ENCODE measurements around the gene TMEM59L.

The TMEM59L gene

DNA sequence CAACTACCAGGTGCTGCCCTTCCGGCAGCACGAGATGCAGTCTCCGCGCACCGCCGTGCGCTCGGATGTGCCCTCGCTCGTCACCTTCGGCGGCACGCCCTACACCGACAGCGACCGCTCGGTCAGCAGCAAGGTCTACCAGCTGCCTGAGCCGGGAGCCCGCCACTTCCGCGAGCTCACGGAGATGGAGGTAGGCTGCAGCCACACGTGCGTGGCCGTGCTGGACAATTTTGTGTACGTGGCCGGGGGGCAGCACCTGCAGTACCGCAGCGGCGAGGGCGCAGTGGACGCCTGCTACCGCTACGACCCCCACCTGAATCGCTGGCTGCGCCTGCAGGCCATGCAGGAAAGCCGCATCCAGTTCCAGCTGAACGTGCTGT lies 55.6 kb downstream of the TMEM59L start:
- no peak overlapping the region for H3K4me3 ChIP-seq (ENCODE audit: low read length)
- no peak for DNase-seq (ENCODE audit: low read depth)
- no peak for TF ChIP-seq CTCF (conservative IDR thresholded peaks at IDR 0.05; ENCODE audit: low read depth, low read length)

DNA sequence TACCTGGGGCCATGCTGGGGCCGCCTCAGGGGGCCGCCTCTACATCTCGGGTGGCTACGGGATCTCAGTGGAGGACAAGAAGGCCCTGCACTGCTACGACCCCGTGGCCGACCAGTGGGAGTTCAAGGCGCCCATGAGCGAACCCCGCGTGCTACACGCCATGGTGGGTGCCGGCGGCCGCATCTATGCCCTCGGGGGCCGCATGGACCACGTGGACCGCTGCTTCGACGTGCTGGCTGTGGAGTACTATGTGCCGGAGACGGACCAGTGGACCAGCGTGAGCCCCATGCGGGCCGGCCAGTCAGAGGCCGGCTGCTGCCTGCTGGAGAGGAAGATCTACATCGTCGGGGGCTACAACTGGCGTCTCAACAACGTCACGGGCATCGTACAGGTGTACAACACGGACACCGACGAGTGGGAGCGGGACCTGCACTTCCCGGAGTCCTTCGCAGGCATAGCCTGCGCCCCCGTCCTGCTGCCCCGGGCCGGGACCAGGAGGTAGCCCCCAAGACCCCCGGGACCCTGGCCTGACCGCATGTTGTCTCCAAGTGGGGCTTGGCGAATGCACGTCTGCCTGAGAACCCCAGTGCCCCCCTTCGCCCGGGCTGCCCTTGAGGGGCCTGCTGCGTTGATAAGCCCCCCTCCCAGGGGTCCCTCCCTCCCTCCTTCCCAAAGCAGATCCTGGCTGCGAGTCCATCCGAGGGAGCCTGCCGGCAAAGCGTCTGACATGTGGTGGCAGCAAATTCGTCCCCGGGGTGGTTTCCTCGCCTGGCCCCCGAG lies 56.3 kb downstream of the TMEM59L start:
- H3K4me3 ChIP-seq (ENCODE audit: low read length), result no peak overlapping the region
- DNase-seq (ENCODE audit: low read depth), result no peak
- TF ChIP-seq CTCF (conservative IDR thresholded peaks at IDR 0.05; ENCODE audit: low read depth, low read length), result no peak

- H3K4me3 ChIP-seq (ENCODE audit: low read length), result no peak overlapping the region
- no peak for DNase-seq (ENCODE audit: low read depth)
Measured at GRCh38 chr19:18669524-18669817, 56.8 kb downstream of the TMEM59L start.

DNA sequence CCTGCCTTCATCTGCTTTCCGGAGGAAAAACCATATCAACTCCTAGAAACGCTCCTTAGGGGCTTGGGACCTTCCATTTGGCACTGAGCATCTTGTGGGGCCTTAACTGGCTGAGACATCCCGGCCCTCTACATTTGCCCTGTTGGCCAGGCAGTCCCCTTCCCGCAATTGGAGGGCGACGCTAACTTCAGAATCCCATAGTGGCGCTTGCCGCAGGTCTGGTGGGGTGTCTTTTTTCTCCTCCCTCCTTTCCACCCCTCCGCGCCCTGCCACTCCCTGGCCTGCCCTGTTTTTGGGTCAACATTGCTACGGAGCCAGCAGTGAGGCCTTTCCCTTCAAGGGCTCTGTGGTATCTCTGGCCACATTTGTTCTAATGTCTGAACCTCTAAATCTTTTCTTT lies 57.2 kb downstream of the TMEM59L start:
- DNase-seq (ENCODE audit: low read depth), result no peak
- TF ChIP-seq CTCF (conservative IDR thresholded peaks at IDR 0.05; ENCODE audit: low read depth, low read length), result no peak
- no peak overlapping the region for H3K4me3 ChIP-seq (ENCODE audit: low read length)

More at GRCh38 chr19:18669524-18669817, 56.8 kb downstream of the TMEM59L start:
- no peak for TF ChIP-seq CTCF (conservative IDR thresholded peaks at IDR 0.05; ENCODE audit: low read depth, low read length)

DNA sequence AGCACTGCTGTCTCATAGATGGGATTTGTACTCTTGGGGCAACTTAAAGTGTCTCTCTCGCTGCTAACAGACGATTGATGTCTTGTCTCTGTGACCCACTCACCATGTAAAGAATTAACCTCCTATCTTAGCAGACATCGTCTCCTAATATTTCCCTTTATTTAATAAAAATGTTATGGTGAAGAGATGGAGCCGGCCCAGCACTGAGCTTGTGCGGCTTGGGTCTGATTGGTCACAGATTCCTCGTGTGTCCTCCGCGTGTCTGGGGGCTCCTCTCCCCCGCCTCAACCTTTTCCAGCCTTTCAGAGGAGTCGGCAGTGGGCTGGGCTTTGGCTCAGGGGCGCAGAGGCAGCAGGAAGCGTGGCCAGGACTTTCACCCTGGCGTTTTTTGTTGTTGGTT lies 57.6 kb downstream of the TMEM59L start:
- no peak for TF ChIP-seq CTCF (conservative IDR thresholded peaks at IDR 0.05; ENCODE audit: low read depth, low read length)
- H3K4me3 ChIP-seq (ENCODE audit: low read length), result no peak overlapping the region
- DNase-seq (ENCODE audit: low read depth), result no peak

All from retinal pigment epithelial cell (primary cell).